ENCODE results near the gene EXD3. TPM values are rescaled to one million over a fixed set of nuclear protein-coding genes. Genes with fewer than 3 reads are reported as not detected.

Gene EXD3
- total and polyA plus RNA-seq, 9 of the 15 experiments (the other 6 are each of a cell fraction or from before 2014, with no cell fraction given), result 0.29 to 12.5 (median 3.9) TPM

DNA sequence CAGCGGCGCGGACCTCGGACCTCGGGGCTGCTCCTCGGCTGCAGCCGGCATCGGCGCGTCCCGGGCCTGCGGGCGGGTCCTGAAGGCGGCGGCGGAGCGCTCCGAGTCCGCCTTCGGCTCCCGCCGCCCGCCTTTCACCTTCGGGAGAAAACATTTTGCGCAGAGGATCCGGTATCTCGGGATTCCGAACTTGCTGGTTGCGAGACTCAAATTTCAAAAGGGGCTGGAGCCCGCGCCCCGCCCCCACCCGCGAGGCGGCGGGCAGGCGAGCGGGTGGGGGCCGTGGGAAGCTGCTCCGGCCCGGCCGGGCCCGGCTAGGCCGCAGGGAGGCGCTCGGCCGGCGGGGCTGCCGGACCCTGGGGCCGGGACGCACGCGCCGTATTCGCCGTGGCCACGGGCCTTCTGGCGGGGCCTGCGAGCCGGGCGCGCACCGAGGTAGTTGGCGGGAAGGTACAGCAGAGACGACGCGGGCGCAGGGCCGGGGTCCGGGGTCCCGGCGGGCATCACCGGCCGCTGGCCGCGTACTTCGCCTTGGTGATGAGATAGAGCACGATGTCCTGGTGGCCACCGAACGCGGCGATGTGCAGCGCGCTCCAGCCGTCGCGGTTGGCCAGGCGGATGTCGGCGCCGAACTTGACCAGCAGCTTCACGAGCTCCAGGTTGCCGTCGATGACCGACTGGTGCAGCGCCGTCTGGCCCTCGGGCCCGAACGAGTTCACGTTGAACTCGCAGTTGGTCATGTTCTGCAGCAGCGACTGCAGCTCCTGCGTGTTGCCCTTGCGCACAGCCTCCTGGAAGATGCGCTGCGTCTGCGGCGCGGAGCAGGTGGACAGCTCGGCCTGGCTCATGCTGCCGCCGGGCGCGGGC is 121.6 kb downstream of the EXD3 start (continued):
- TF ChIP-seq, protein P1, sequence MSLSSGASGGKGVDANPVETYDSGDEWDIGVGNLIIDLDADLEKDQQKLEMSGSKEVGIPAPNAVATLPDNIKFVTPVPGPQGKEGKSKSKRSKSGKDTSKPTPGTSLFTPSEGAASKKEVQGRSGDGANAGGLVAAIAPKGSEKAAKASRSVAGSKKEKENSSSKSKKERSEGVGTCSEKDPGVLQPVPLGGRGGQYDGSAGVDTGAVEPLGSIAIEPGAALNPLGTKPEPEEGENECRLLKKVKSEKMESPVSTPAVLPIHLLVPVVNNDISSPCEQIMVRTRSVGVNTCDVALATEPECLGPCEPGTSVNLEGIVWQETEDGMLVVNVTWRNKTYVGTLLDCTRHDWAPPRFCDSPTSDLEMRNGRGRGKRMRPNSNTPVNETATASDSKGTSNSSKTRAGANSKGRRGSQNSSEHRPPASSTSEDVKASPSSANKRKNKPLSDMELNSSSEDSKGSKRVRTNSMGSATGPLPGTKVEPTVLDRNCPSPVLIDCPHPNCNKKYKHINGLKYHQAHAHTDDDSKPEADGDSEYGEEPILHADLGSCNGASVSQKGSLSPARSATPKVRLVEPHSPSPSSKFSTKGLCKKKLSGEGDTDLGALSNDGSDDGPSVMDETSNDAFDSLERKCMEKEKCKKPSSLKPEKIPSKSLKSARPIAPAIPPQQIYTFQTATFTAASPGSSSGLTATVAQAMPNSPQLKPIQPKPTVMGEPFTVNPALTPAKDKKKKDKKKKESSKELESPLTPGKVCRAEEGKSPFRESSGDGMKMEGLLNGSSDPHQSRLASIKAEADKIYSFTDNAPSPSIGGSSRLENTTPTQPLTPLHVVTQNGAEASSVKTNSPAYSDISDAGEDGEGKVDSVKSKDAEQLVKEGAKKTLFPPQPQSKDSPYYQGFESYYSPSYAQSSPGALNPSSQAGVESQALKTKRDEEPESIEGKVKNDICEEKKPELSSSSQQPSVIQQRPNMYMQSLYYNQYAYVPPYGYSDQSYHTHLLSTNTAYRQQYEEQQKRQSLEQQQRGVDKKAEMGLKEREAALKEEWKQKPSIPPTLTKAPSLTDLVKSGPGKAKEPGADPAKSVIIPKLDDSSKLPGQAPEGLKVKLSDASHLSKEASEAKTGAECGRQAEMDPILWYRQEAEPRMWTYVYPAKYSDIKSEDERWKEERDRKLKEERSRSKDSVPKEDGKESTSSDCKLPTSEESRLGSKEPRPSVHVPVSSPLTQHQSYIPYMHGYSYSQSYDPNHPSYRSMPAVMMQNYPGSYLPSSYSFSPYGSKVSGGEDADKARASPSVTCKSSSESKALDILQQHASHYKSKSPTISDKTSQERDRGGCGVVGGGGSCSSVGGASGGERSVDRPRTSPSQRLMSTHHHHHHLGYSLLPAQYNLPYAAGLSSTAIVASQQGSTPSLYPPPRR (CRISPR knock-in tag; IDR thresholded peaks at IDR 0.05; ENCODE audit: borderline replicate concordance), result 0 out of 2 replicates have a peak, but pooled peaks have one; percentile 41
- TF ChIP-seq NFRKB (IDR thresholded peaks at IDR 0.05; ENCODE audit: low read depth) (no peak), ESRRA (IDR thresholded peaks at IDR 0.05; ENCODE audit: borderline replicate concordance, low read depth) (peak; percentile 13; the same call in 1 of the 2 replicates), ZNF445 (CRISPR knock-in tag; IDR thresholded peaks at IDR 0.05; ENCODE audit: low read depth) (no peak), SAP30 (IDR thresholded peaks at IDR 0.05; ENCODE audit: borderline replicate concordance, insufficient read depth, low read depth, low read length, poor library complexity, severe bottlenecking) (peak; percentile 79), TEAD4 (IDR thresholded peaks at IDR 0.05; ENCODE audit: low read length) (no peak), TEAD4 (CRISPR knock-in tag; IDR thresholded peaks at IDR 0.05; ENCODE audit: borderline replicate concordance) (peak; percentile 87), JUND (IDR thresholded peaks at IDR 0.05; ENCODE audit: borderline replicate concordance, low read depth, low read length) (peak; percentile 10; the same call in 1 of the 2 replicates), JUND (tag; IDR thresholded peaks at IDR 0.05; ENCODE audit: borderline replicate concordance, low read depth, low read length) (no peak; the same call in 2 of the 3 replicates)
- TF ChIP-seq, protein P2, sequence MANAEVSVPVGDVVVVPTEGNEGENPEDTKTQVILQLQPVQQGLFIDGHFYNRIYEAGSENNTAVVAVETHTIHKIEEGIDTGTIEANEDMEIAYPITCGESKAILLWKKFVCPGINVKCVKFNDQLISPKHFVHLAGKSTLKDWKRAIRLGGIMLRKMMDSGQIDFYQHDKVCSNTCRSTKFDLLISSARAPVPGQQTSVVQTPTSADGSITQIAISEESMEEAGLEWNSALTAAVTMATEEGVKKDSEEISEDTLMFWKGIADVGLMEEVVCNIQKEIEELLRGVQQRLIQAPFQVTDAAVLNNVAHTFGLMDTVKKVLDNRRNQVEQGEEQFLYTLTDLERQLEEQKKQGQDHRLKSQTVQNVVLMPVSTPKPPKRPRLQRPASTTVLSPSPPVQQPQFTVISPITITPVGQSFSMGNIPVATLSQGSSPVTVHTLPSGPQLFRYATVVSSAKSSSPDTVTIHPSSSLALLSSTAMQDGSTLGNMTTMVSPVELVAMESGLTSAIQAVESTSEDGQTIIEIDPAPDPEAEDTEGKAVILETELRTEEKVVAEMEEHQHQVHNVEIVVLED (CRISPR knock-in tag; IDR thresholded peaks at IDR 0.05), result peak; percentile 34
- TF ChIP-seq, protein P3, sequence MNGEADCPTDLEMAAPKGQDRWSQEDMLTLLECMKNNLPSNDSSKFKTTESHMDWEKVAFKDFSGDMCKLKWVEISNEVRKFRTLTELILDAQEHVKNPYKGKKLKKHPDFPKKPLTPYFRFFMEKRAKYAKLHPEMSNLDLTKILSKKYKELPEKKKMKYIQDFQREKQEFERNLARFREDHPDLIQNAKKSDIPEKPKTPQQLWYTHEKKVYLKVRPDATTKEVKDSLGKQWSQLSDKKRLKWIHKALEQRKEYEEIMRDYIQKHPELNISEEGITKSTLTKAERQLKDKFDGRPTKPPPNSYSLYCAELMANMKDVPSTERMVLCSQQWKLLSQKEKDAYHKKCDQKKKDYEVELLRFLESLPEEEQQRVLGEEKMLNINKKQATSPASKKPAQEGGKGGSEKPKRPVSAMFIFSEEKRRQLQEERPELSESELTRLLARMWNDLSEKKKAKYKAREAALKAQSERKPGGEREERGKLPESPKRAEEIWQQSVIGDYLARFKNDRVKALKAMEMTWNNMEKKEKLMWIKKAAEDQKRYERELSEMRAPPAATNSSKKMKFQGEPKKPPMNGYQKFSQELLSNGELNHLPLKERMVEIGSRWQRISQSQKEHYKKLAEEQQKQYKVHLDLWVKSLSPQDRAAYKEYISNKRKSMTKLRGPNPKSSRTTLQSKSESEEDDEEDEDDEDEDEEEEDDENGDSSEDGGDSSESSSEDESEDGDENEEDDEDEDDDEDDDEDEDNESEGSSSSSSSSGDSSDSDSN (IDR thresholded peaks at IDR 0.05; ENCODE audit: borderline replicate concordance in 1 of 2, low read depth in 2 of 2, low read length in 2 of 2), result peak; percentile 36 to 80; a peak in 2 of 4 replicates
